Stimulated activated CD8-positive, alpha-beta memory T cell treated with anti-CD3 and anti-CD28 coated beads, Interleukin-12 subunit alpha, Interleukin-12 subunit beta, amount 100 ng/mL, for 4 hours (primary cell): ENCODE measurements around the gene TEKT2.

ENCODE experiments used
- DNase-seq: peaks from one replicate; pipeline ENCODE4 v3.0.0-alpha.2; 2020; ENCODE audit warnings: low read depth

Gene TEKT2

GRCh38 chr1:36087233-36088123, 3.6 kb downstream of the TEKT2 start:
- DNase-seq, result no peak

DNA sequence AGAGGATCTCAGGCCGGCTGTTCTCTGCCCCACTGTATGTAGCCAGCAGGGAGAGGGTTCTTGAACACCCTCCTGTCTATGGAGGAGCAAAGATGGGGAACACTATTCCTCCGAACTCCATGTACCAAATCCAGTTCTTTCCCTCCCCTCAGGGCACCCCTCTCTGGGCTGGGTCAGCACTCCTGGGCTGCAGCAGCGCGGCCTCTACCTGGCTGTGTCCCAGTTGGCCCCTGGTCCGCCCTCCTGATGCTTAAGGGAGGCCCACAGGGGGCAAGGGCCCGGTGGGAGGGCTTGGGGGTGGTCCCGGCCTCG, 4.3 kb downstream of the TEKT2 start:
- DNase-seq, result no peak

- DNase-seq, result peak; percentile 84
Observed at GRCh38 chr1:36088577-36089392, 4.9 kb downstream of the TEKT2 start, which contains the start of gene ADPRS. Gene ADPRS (plus strand): TSS chr1:36088892. CDS start chr1:36088905, 13 bp downstream.

DNA sequence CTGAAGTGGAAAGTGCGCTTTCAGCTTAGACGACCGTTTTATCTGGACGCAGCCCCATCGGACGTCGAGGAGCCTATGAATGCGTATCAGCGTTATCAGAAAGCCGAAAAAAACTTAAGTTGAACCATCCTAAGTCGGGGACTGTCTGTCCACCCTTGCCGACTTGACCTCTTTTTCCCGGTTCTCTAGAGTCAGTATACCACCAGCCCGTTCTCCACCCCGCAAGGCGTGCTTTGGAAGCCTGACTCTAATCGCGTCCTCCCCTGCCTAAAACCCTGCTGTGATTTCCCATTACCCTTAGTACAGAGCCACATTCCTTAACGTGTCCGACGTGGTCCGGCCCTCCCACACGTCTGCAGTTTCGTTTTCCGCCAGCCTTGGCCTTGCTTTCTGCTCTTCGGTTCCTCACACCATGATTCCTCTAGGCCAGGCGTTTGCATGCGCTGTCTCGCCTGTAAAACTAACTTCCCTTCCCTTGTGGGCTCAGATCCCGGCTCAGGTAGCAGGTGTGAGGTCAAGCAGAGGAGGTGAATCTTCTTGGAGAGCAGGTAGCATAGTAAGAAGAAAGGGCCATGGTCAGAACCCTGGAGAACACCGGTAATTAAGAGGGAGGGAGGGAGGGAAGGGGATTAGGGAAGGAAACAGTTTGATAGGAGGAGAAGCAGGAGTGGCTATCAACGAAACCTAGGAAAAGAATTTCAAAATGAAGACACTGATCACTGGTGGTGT, 5.7 kb downstream of the TEKT2 start:
- no peak for DNase-seq

GRCh38 chr1:36091141-36091540, 7.2 kb downstream of the TEKT2 start:
- DNase-seq, result no peak

DNA sequence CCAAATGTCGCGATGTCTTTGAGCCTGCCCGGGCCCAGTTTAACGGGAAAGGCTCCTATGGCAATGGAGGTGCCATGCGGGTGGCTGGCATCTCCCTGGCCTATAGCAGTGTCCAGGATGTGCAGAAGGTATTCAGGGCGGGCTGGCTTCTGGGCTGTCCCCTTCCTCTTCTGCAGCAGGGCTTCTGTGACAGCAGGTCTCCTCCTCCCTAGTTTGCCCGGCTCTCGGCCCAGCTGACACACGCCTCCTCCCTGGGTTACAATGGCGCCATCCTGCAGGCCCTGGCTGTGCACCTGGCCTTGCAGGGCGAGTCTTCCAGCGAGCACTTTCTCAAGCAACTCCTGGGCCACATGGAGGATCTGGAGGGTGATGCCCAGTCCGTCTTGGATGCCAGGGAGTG, 7.8 kb downstream of the TEKT2 start:
- no peak for DNase-seq

GRCh38 chr1:36092166-36092797, 8.4 kb downstream of the TEKT2 start:
- DNase-seq, result no peak

DNA sequence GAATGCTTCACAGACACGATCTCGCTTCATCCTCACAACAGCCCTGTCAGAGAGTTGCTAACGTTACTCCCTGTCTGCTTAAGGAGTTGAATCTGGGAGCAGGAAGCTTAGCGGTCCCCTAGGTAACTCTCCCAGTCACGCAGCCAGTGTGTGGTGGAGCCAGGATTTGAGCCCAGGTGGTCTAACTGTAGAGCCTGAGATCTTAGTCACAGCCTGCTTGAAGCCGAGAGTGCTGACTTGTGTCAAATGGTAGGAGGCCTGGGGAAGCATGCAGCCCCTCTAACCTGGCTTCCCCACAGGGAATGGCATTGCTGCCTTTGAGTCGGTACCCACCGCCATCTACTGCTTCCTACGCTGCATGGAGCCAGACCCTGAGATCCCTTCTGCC, 8.9 kb downstream of the TEKT2 start:
- no peak for DNase-seq

DNA sequence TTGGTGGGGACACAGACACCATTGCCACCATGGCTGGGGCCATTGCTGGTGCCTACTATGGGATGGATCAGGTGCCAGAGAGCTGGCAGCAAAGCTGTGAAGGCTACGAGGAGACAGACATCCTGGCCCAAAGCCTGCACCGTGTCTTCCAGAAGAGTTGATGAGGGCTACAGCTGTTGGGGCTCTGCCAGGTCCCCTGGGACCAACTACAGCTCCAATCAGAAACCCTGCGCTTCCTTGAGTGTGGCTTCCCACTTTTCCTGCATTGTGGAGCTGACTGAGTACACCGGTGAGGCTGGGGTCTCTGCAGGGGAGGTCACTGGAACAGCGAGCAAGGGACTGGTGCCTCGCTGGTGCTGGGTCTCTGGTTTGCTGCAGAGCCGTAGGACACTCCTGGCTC, 9.3 kb downstream of the TEKT2 start:
- no peak for DNase-seq

GRCh38 chr1:36093929-36094328, 10.0 kb downstream of the TEKT2 start:
- DNase-seq, result no peak

DNA sequence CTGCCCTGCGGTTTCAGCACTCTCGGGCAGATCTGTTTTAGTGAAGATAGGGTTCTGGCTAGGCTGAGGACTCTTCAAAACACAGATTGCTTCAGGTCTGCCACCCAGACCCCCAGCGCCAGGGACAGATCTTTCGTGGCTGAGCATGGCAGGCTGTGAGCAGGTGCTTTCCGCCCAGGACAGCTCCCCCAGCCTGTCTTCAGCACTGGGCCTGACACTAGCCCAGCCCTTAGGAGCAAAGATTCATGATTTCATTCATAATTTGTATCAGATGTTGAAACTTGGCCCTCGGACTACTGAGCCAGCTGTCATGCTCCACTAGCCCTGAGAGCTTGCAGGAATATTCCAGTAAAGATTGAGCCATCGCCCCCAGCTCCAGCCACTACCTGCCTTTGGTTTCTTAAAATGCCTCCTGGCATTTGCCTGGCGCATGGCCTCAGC, 10.7 kb downstream of the TEKT2 start:
- DNase-seq, result no peak

DNA sequence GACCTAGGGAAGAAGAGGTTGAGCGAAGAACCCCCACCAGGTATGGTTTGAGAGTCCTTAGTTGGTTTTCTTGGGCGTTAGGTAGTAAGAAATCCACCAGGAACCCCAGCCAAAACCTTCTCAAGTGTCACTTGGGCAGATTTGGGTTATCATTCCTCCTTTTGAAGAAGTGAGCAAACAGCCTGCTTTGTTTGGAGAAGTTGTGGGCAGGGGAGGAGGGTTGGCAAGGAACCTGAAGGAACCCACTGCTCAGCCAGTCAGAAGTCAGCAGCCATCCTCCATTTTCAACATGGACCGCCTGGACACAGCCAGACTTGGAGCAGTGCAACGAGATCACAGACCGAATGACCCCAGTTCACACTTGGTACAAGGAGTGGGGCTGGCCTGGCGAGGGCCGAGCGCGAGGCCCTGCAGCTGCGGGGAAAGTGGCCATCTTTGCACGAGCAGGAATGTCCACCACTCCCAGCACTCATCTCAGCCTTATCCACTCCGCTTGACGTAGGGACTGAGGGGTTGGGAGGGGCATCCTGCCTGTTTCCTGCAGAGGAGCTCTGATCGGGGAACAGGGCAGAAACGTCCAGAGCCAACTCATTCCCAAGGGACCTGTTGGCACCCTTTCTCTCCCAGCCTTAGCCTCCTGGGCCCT, 12.0 kb downstream of the TEKT2 start:
- DNase-seq, result no peak

DNA sequence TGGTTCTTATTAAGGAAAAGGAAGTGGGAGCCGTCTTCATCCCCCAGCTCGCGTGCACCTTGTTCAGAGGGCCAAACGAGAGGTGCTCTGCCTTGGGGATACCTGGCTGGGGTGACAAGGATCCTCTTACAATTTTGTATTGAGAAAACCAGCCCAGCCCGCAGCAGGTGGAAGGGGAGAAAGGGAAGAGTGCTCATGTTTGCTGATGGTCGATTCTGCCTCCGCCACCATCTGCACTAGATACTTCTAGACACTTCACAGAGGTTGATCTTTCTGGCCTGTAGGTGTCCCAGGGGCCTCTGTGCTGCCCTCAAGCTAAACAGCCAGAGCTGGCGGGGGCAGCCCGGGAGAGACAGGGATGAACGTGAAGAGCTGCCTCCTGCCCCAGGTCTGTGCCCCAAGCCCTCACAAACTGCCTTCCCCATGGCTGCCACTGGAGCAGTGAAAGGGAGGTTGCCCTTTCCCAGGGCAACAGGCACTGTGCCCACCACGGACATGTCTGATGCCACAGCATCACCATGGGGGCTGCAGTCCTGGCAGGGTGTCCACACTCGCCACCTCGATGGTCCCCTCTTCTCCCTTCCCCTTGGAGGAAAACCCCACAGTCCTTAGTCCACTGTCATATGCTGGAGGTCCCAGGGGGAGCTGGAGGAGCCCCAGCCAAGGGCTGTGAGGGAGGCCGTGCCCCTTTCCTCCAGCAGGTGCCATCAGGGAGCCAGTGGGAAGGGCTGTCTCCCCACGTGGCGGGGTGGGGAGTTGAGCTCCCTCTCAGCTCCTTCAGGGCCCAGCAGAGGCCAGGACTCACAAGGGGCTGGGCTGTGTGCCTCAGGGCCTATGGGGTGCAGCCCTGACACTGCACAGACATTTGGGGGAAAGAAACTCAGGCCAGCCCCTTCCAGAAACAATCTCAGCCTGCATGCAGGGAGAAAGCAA, 12.9 kb downstream of the TEKT2 start:
- DNase-seq, result no peak

DNA sequence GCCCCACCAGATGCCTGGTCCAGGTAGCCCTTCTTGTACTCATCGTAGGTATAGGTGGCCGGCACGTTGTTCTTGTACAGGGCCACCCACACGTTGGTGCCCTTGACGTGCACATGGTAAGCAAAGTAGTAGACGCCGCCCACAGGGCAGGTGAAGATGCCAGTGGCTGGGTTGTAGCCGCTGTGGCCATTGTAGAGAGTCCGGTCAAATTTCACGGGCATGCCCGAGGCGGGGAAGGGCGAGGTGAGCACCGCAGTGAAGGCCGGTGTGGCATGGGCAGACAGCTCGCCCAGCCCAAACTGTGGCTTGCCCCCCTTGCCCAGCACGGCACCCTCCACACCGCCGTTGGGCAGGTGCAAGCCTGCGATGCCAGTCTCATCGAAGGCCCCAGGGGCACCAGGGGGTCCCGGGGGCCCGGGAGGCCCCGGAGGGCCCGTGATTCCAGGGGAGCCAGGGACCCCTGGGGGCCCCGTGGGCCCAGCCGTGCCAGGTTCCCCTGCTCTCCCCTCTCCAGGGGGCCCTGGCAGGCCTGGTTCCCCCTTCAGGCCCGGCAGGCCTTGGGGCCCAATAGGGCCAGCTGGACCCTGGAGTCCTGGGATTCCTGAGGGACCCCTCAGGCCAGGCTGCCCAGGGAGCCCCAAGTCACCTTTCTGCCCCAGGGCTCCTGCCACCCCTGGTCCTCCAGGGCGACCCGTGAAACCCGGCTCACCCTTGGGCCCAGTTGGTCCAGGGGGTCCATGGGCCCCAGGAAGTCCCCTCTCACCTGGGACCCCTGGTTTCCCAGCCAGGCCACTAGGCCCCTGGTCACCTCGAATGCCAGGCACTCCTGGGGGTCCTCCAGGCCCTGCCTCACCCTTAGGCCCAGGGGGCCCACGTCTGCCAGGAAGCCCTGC, 14.0 kb downstream of the TEKT2 start:
- no peak for DNase-seq

GRCh38 chr1:36098650-36099365, 14.9 kb downstream of the TEKT2 start:
- DNase-seq, result no peak

DNA sequence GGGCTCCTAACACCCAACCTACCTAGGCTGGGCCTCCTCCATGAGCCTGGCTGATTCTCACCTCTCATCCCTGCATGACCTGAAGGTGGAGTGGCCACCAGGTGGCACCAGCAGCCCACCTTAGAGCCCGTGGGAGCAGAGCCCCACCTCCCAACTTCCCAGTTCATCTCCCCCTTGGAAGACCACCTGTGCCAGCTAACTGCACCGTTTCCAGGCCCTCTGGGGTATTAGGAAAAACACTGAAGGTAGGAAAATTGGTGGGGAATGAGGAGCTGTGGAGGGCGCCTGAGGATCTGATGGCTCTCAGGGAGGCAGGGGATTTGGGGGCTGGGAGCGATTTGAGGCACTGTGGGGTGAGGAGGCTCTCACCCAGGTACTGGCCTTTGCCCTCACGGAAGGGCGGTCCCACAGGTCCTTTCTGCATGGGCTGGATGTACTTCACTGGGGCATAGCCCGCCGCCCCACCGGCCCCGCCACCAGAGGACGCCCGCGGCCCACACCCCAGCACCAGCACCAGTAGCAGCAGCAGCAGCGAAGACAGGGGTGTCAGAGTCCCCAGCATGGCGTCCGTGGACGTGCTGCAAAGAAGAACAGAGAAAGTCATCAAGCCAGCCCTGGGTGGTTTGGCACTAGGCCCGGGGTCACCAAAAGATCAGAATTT, 15.9 kb downstream of the TEKT2 start:
- peak; percentile 53 for DNase-seq

GRCh38 chr1:36100376-36100775, 16.5 kb downstream of the TEKT2 start:
- no peak for DNase-seq

DNA sequence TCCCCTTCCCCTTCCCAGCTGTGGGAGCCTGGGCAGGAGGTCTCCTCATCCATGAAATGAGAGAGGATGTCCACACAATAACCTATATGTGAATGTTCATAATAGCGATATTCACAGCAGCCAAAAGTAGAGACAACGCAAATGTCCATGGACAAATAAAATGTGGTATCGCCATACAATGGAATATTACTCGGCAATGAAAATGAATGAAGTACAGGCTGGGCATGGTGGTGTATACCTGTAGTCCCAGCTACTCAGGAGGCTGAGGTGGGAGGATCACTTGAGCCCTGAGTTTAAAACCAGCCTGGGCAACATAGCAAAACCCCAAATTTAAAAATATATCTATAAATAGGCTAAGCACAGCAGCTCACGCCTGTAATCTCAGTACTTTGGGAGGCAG, 17.7 kb downstream of the TEKT2 start:
- DNase-seq, result no peak
